KMS-11 (cell line): ENCODE measurements around the gene CPT1B.

Experiments used
- H2AFZ ChIP-seq: fragments of 200-600 bp; sonication (generic); 2 replicates; pipeline ENCODE4 v1.6.1; 2016; ENCODE audit warnings: antibody characterized with exemption, mixed run types, low read depth
- H3K27ac ChIP-seq: fragments of 200-600 bp; sonication (generic); 2 replicates; pipeline ENCODE4 v1.6.1; 2016; ENCODE audit warnings: mild to moderate bottlenecking, mixed run types
- H3K27me3 ChIP-seq: fragments of 200-600 bp; sonication (generic); 2 replicates; pipeline ENCODE4 v1.6.1; 2017; ENCODE audit warnings: mild to moderate bottlenecking, low read depth, mixed run types, moderate library complexity; ENCODE audit not compliant: insufficient read depth
- H3K36me3 ChIP-seq: fragments of 200-600 bp; sonication (generic); 2 replicates; pipeline ENCODE4 v1.6.1; 2017; ENCODE audit warnings: mild to moderate bottlenecking, mixed run types; ENCODE audit not compliant: insufficient read depth
- H3K4me1 ChIP-seq: fragments of 200-600 bp; sonication (generic); 2 replicates; pipeline ENCODE4 v1.6.1; 2016; ENCODE audit warnings: mild to moderate bottlenecking, low read depth, mixed run types; ENCODE audit not compliant: poor library complexity, severe bottlenecking
- H3K4me2 ChIP-seq: fragments of 200-600 bp; sonication (generic); 2 replicates; pipeline ENCODE4 v1.7.0; 2016; ENCODE audit warnings: mild to moderate bottlenecking, mixed run types
- H3K4me3 ChIP-seq: fragments of 200-600 bp; sonication (generic); IDR thresholded peaks from 2 replicates; pipeline ENCODE4 v1.6.1; 2017; ENCODE audit warnings: low read depth, low read length, mixed read lengths; ENCODE audit not compliant: insufficient read depth
- H3K79me2 ChIP-seq: fragments of 200-600 bp; sonication (generic); 2 replicates; pipeline ENCODE4 v1.6.1; 2016; ENCODE audit warnings: low read depth, mixed run types; ENCODE audit not compliant: insufficient read depth
- H3K9ac ChIP-seq: fragments of 200-600 bp; sonication (generic); 2 replicates; pipeline ENCODE4 v1.6.1; 2016; ENCODE audit warnings: mild to moderate bottlenecking, mixed run types
- H4K20me1 ChIP-seq: fragments of 200-600 bp; sonication (generic); 2 replicates; pipeline ENCODE4 v1.6.1; 2016; ENCODE audit warnings: mild to moderate bottlenecking, mixed run types; ENCODE audit not compliant: insufficient read depth
- TF ChIP-seq, protein P1 (sequence below): fragments of 200-600 bp; sonication (generic); conservative IDR thresholded peaks from 2 replicates; pipeline ENCODE4 v1.6.1; 2017; ENCODE audit warnings: low read depth, mild to moderate bottlenecking, antibody characterized with exemption, low read length, moderate library complexity, mixed read lengths

Gene CPT1B

GRCh38 chr22:50581950-50582492 lies 3.8 kb upstream of the CPT1B start:
- Histone ChIP-seq H3K27me3 (no peaks in the 10 kb centered on the region), H3K27ac (peak overlapping the region; percentile 64), H3K9ac (peak overlapping the region; percentile 80), H2AFZ (peak overlapping the region; percentile 71), H4K20me1 (no peaks in the 10 kb centered on the region), H3K36me3 (no peaks in the 10 kb centered on the region), H3K79me2 (no peaks in the 10 kb centered on the region), H3K4me3 (peak overlapping the region; percentile 27), H3K4me1 (peaks cover 4% of the 10 kb centered on the region), H3K4me2 (peak overlapping the region; percentile 57; the same call in 1 of the 2 replicates)
- TF ChIP-seq, protein P1, sequence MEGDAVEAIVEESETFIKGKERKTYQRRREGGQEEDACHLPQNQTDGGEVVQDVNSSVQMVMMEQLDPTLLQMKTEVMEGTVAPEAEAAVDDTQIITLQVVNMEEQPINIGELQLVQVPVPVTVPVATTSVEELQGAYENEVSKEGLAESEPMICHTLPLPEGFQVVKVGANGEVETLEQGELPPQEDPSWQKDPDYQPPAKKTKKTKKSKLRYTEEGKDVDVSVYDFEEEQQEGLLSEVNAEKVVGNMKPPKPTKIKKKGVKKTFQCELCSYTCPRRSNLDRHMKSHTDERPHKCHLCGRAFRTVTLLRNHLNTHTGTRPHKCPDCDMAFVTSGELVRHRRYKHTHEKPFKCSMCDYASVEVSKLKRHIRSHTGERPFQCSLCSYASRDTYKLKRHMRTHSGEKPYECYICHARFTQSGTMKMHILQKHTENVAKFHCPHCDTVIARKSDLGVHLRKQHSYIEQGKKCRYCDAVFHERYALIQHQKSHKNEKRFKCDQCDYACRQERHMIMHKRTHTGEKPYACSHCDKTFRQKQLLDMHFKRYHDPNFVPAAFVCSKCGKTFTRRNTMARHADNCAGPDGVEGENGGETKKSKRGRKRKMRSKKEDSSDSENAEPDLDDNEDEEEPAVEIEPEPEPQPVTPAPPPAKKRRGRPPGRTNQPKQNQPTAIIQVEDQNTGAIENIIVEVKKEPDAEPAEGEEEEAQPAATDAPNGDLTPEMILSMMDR: no peak

GRCh38 chr22:50581031-50581949 lies 3.1 kb upstream of the CPT1B start:
- Histone ChIP-seq H2AFZ (no peak overlapping the region), H3K27me3 (no peaks in the 10 kb centered on the region), H3K36me3 (no peaks in the 10 kb centered on the region), H3K4me2 (peak overlapping the region; percentile 57; the same call in 1 of the 2 replicates), H4K20me1 (no peaks in the 10 kb centered on the region), H3K4me3 (peak overlapping the region; percentile 27), H3K4me1 (peaks cover 4% of the 10 kb centered on the region), H3K27ac (no peak overlapping the region), H3K9ac (peak overlapping the region; percentile 80; the same call in 1 of the 2 replicates), H3K79me2 (no peaks in the 10 kb centered on the region)
- TF ChIP-seq, protein P1: no peak

DNA sequence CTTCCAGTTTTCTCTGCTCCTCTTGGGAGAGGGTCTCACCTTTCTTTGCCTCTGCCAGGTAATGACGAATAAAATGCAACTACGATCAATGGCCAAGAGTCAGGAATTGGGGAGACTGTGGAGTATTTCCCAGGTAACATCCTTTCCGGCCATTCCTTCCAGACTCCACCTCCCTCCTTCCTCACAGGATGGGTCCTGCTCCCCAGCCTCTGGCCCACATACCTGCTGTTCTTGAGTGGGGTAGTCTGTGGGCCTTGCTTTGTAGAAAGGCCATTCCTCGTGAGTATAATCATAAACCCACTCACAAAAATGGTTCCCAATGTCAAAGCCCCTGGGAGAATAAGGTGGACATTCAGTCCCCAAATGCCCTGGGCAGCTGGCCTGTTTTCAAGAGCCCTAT lies 1.5 kb upstream of the CPT1B start:
- no peaks in the 10 kb centered on the region for H3K27me3 ChIP-seq
- no peak overlapping the region for H3K27ac ChIP-seq
- H3K9ac ChIP-seq: no peak overlapping the region
- TF ChIP-seq, protein P1: no peak
- peaks cover 4% of the 10 kb centered on the region for H3K4me1 ChIP-seq
- H2AFZ ChIP-seq: no peak overlapping the region
- H3K36me3 ChIP-seq: no peaks in the 10 kb centered on the region
- H4K20me1 ChIP-seq: no peaks in the 10 kb centered on the region
- H3K4me3 ChIP-seq: no peak overlapping the region
- H3K79me2 ChIP-seq: no peaks in the 10 kb centered on the region
- H3K4me2 ChIP-seq: no peak overlapping the region

DNA sequence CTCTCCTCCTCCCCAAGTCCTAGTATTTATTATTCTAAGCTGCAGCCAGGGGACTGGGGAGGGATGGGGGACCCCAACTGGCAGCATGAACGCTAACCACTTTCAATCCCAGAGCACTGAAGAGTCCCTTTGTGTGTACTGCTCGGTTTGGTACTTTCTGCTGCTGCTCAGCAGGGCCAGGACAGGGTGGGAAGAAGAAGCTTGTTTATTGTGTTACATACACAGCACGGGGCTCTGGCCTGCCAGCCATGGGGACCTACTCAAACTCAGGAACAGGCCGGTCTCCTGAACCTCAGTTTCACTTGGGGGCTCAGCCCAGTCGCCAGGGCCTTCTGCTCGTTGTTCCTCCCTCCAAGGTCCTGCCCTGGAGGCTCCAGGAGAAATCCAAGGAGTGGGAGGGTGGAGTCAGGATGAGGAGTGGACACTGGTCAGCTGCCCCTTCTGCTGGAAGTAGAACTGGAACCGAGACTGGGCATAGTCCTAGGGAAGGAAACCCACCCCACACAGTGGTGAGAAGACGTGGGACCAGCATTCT lies 616 bp upstream of the CPT1B start:
- Histone ChIP-seq H3K4me1 (peaks cover 4% of the 10 kb centered on the region), H3K79me2 (no peaks in the 10 kb centered on the region), H3K4me3 (no peak overlapping the region), H3K9ac (no peak overlapping the region), H3K27ac (no peak overlapping the region), H3K4me2 (no peak overlapping the region), H4K20me1 (no peaks in the 10 kb centered on the region), H2AFZ (no peak overlapping the region), H3K27me3 (no peaks in the 10 kb centered on the region), H3K36me3 (no peaks in the 10 kb centered on the region)
- TF ChIP-seq, protein P1: no peak
